ENCODE measurements around the gene ALX3. TPM values are rescaled to one million over a fixed set of nuclear protein-coding genes. Genes with fewer than 3 reads are reported as not detected.

The ALX3 gene
- not detected in 2 replicates for total RNA-seq

DNA sequence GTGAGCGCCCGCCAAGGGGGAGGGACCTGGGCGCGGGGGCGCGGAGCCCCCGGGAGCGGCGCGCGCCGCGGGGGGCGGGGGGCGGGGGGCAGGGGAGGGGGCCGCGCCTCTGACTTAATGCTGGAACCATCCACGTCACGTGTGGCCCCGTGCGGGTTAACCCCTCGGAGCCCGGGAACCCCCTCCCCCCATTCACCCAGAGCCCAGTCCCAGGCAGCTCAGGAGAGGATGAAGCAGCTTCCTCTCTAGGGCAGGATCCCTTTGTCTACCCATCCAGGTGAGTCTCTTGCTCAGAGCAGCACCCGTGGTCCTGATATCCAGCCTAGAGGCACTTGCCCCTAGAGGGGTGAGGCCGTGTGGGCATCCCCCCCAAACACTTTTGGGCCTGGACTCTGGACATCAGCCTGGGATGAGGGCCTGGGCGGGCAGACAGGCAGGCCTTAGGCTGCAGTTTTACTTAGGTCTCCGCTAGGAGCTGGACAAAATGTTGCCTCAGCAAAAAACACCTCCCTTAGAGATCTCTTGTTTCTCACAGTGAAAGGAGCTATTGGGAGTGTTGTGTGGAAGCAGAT lies at the start of gene ALX3:
ALX3 (minus strand) TSS at position 2 of the 572 bp plus-strand sequence. CDS start 60 bp downstream, outside the sequence.

DNA sequence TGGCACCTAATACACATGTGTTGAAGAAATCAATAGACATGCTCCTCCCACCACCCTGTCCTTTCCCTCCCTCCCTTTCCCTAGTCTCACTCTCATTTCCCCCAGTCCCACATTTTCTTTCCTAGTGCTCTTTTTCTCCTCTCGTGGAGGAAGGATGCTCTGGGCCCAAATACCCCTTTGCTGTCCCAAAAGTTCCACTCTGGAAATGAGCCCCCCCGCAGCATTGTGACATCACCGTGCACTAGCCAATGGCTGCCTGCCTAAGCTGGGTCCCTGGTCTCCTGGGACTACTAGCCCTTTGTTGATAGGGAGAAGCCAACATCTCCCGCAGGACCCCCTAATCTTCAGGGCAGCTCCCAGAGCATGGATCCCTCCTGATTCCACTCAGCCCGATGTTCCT lies 41.7 kb upstream of the ALX3 start, which contains the start of gene UBL4B:
UBL4B (plus strand) TSS at position 301 of the 400 bp plus-strand sequence; CDS start at position 393, 92 bp downstream.

DNA sequence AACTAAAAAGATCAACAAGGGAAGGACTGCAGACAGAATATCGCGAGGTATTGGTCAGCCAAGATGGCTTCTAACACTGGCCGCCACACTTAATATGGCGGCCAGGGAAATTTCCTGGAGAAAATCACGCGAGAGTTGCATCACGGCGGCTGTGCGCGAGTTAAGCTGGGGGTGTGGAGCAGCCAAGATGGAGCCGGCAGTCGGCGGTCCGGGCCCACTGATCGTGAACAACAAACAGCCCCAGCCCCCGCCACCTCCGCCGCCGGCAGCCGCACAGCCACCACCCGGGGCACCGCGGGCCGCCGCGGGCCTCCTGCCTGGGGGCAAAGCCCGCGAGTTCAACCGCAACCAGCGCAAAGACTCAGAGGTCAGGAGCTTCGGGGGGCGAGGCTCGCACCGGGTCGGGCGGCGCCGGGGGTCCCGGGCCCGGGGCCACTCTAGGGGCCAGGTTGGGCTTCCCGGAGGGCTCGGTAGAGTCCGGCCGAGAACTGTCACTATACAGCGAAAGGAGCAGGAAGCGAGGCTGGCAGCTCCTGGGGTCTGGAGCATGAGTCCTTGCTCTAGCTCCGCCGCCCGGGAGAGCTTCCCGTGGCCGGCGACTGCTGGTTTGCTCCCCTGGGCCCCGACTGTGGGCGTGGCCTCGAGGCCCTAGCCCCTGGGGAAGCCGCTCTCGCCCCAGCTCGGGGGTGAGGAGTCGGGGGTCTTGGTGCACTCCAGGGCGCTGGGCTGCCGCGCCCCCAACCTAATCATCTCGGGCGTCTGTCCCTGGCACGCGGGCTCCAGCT lies 35.8 kb downstream of the ALX3 start, which contains the start of gene STRIP1:
STRIP1 (plus strand) TSS at position 174 of the 785 bp plus-strand sequence; CDS start at position 188, 14 bp downstream.

Other genes starting within 250 kb of the ALX3 start
- 45.0 and 64.7 TPM in 2 replicates for gene CSF1, start 159.8 kb downstream of the ALX3 start, total RNA-seq
- gene AHCYL1, start 85.9 kb downstream of the ALX3 start, total RNA-seq, result 34.2 and 44.0 TPM in 2 replicates
- 31.2 and 44.6 TPM in 2 replicates for gene STRIP1, start 36.0 kb downstream of the ALX3 start, total RNA-seq
- not detected in 2 replicates for gene UBL4B, start 41.8 kb upstream of the ALX3 start, total RNA-seq
- gene SLC6A17, start 79.8 kb upstream of the ALX3 start, total RNA-seq, result under 0.01 and 0.20 TPM in 2 replicates
- gene KCNC4, start 139.6 kb upstream of the ALX3 start, total RNA-seq, result 1.1 and 1.4 TPM in 2 replicates